Hepatocyte (in vitro differentiated cells): ENCODE data around the gene RTN4RL1. TPM values are rescaled to one million over a fixed set of nuclear protein-coding genes. Genes with fewer than 3 reads are reported as not detected.

Experiments used
- DNase-seq: peaks from one replicate; pipeline ENCODE4 v3.0.0-alpha.2; 2016; ENCODE audit warnings: low spot score
- H2AFZ ChIP-seq: fragments of 200-600 bp; sonication (generic); 2 replicates; pipeline ENCODE4 v1.6.0; 2016; ENCODE audit warnings: antibody characterized with exemption, mild to moderate bottlenecking
- H3K27ac ChIP-seq: fragments of 200-600 bp; sonication (generic); 2 replicates; pipeline ENCODE4 v1.5.1; 2016; ENCODE audit warnings: mild to moderate bottlenecking
- H3K27me3 ChIP-seq: fragments of 200-600 bp; sonication (generic); 2 replicates; pipeline ENCODE4 v1.6.1; 2016
- H3K36me3 ChIP-seq: fragments of 200-600 bp; sonication (generic); replicated peaks from 2 replicates; pipeline ENCODE4 v1.5.1; 2016; ENCODE audit warnings: low read depth; ENCODE audit not compliant: insufficient read depth
- H3K4me1 ChIP-seq: fragments of 200-600 bp; sonication (generic); 2 replicates; pipeline ENCODE4 v1.5.1; 2016; ENCODE audit warnings: mild to moderate bottlenecking, moderate library complexity; ENCODE audit not compliant: insufficient read depth
- H3K4me2 ChIP-seq: fragments of 200-600 bp; sonication (generic); 2 replicates; pipeline ENCODE4 v1.6.0; 2016
- H3K4me3 ChIP-seq: fragments of 200-600 bp; sonication (generic); 2 replicates; pipeline ENCODE4 v1.5.1; 2016; ENCODE audit warnings: mild to moderate bottlenecking
- H3K79me2 ChIP-seq: fragments of 200-600 bp; sonication (generic); 2 replicates; pipeline ENCODE4 v1.6.0; 2017; ENCODE audit warnings: mild to moderate bottlenecking
- H3K9me2 ChIP-seq: fragments of 200-600 bp; sonication (generic); replicated peaks from 2 replicates; pipeline ENCODE4 v1.6.0; 2017; ENCODE audit warnings: mild to moderate bottlenecking; ENCODE audit not compliant: insufficient read depth
- H3K9me3 ChIP-seq: fragments of 200-600 bp; sonication (generic); 2 replicates; pipeline ENCODE4 v1.5.1; 2016; ENCODE audit warnings: low read depth, mild to moderate bottlenecking
- H4K20me1 ChIP-seq: fragments of 200-600 bp; sonication (generic); 2 replicates; pipeline ENCODE4 v1.6.0; 2016; ENCODE audit warnings: mild to moderate bottlenecking; ENCODE audit not compliant: insufficient read depth, poor library complexity, severe bottlenecking
- EZH2 ChIP-seq: fragments of 200-600 bp; sonication (generic); IDR thresholded peaks from 2 replicates; pipeline ENCODE4 v1.6.1; 2016; ENCODE audit warnings: antibody characterized with exemption, mild to moderate bottlenecking, borderline replicate concordance
- EZH2phosphoT487 ChIP-seq: fragments of 200-600 bp; sonication (generic); IDR thresholded peaks from one replicate; pipeline ENCODE4 v1.6.1; 2018; ENCODE audit warnings: antibody characterized with exemption, mild to moderate bottlenecking, low read depth, moderate library complexity; ENCODE audit not compliant: unreplicated experiment, severe bottlenecking
- WGBS: methylation state at CpG from one replicate; pipeline ENCODE4 v1.1.6; 2016; ENCODE audit warnings: low lambda C conversion rate; ENCODE audit errors: missing lambda C conversion rate; 5-methylcytosine and 5-hydroxymethylcytosine counted together
- polyA plus RNA-seq: library from polyadenylated mRNA; unstranded; fragments of >200 nt; fragmentation: Nextera tagmentation; extraction: Ambion mirVana; gene quantifications from 2 replicates; pipeline ENCODE4 v1.2.1, GENCODE V29; 2016
- total RNA-seq: library from RNA; depleted of rRNA; stranded (reverse); fragments of >200 nt; gene quantifications from 2 replicates; pipeline ENCODE4 v1.2.3, GENCODE V29; 2014
- TF ChIP-seq, protein P1 (sequence below): fragments of 200-600 bp; sonication (generic); IDR thresholded peaks from 2 replicates; pipeline ENCODE4 v1.5.1; 2016; ENCODE audit warnings: antibody characterized with exemption, mild to moderate bottlenecking; ENCODE audit not compliant: poor library complexity

The RTN4RL1 gene
- total and polyA plus RNA-seq, 2 experiments from 2014 or later, result 0.53 to 1.4 TPM

DNA sequence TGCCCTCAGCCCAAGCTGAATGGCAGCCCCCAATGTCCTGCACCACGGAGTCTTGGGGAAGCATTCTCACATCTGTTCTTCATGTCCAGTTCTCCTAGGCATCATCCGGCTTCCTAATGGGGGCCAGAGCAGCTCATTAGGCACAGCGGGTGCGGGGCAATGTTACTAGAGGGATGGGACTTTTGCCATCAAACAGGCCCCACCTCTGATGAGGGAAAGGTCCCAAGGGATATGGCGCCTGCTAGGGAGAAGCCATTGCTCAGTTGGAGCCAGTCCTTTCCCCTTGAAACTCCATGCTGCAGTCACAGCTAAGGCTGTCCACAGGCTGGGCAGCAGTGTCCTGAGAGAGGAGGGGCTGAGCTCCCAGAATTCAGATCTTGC, 3.1 kb upstream of the RTN4RL1 start:
- no peaks in the 10 kb centered on the region for H3K36me3 ChIP-seq
- H3K4me3 ChIP-seq, result no peak overlapping the region
- 87% methylated on average over 5 of the region's 5 CpGs for WGBS
- no peaks in the 10 kb centered on the region for H4K20me1 ChIP-seq
- no peaks in the 10 kb centered on the region for H3K9me3 ChIP-seq
- no peak overlapping the region for H3K4me2 ChIP-seq
- H3K27me3 ChIP-seq, result peaks cover 43% of the 10 kb centered on the region
- peaks cover 23% of the 10 kb centered on the region for H3K4me1 ChIP-seq
- peaks cover 15% of the 10 kb centered on the region for H3K79me2 ChIP-seq
- no peak overlapping the region for H2AFZ ChIP-seq
- no peak for TF ChIP-seq EZH2phosphoT487
- TF ChIP-seq EZH2, result no peak
- TF ChIP-seq, protein P1, sequence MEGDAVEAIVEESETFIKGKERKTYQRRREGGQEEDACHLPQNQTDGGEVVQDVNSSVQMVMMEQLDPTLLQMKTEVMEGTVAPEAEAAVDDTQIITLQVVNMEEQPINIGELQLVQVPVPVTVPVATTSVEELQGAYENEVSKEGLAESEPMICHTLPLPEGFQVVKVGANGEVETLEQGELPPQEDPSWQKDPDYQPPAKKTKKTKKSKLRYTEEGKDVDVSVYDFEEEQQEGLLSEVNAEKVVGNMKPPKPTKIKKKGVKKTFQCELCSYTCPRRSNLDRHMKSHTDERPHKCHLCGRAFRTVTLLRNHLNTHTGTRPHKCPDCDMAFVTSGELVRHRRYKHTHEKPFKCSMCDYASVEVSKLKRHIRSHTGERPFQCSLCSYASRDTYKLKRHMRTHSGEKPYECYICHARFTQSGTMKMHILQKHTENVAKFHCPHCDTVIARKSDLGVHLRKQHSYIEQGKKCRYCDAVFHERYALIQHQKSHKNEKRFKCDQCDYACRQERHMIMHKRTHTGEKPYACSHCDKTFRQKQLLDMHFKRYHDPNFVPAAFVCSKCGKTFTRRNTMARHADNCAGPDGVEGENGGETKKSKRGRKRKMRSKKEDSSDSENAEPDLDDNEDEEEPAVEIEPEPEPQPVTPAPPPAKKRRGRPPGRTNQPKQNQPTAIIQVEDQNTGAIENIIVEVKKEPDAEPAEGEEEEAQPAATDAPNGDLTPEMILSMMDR, result no peak
- DNase-seq, result no peak
- no peaks in the 10 kb centered on the region for H3K9me2 ChIP-seq
- H3K27ac ChIP-seq, result no peak overlapping the region

DNA sequence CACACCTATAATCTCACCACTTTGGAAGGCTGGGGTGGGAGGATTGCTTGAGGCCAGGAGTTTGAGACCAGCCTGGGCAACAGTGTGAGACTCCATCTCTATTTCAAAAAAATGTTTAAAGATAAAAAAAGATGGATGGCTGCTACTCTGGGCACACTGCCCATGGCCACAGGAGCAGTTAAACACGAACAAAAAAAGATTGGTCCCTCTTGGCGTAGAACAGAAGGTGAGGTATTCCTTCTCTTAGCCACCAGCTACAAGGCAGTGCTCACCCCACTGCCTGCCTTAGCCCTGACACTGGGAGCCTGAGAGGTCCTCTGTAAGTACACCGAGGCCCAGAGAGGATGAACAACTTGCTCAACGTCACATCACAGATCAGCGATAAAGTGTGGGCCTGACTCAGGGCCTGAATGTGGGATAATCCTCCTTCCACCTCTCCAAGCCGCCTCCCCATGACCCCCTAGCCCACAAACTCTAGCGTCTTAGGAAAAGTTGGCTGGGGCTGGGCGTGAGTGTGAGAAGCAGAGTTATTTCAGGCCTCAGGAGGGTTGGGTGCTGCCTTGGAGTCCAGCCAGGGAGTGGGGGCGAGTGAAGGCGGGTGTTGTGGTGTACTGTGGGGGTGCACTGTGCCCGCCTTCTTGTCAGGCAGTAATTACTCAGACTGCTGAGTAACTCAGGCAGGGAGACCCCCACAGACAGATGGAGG, 2.5 kb upstream of the RTN4RL1 start:
- H3K9me2 ChIP-seq, result no peaks in the 10 kb centered on the region
- H3K79me2 ChIP-seq, result peaks cover 15% of the 10 kb centered on the region
- H4K20me1 ChIP-seq, result no peaks in the 10 kb centered on the region
- H2AFZ ChIP-seq, result no peak overlapping the region
- no peak for DNase-seq
- no peaks in the 10 kb centered on the region for H3K36me3 ChIP-seq
- peaks cover 48% of the 10 kb centered on the region for H3K27me3 ChIP-seq
- no peak overlapping the region for H3K4me3 ChIP-seq
- H3K4me2 ChIP-seq, result no peak overlapping the region
- H3K9me3 ChIP-seq, result no peaks in the 10 kb centered on the region
- H3K4me1 ChIP-seq, result peaks cover 23% of the 10 kb centered on the region
- no peak for TF ChIP-seq EZH2
- TF ChIP-seq, protein P1, result no peak
- no peak overlapping the region for H3K27ac ChIP-seq
- 81% methylated on average over 11 of the region's 11 CpGs for WGBS

DNA sequence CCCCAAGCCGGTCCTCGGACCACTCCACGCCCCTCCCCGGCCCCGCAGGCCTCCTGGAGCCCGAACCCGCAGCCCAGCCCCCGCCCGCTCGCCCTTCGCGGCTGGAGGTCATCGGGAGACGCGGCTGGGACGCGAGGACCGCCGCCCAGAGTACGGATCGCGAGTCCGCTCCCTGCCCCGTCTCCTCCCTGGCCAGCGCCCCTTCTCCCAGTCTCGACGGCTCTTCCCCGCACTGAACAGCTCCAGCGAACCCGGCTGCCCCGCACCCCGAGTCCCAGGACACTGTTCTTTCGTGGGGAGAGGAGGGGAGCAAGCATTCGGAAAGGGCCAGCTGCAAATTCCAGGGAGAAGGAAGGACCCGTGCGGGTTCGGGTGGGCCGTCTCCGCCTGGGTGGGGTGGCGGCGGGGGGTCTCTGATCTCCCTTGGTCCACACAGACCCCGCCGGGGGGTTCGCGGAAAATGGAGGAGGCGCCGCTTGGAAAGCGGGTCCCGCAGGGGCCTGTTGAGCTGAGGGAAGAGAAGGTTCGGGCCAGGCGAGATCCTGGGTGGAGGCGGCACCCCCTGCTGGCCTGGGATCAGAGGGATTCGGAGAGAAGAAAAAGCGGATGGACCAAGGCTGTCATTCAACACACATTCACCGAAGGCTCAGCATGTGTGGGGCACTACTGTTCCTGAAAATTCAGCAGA, 632 bp upstream of the RTN4RL1 start:
- Histone ChIP-seq H3K9me2 (no peaks in the 10 kb centered on the region), H3K27me3 (peaks cover 59% of the 10 kb centered on the region), H3K27ac (no peak overlapping the region), H2AFZ (peak overlapping the region; percentile 22), H3K9me3 (no peaks in the 10 kb centered on the region), H3K79me2 (no peaks in the 10 kb centered on the region), H3K4me3 (peak overlapping the region; percentile 57), H3K4me2 (peak overlapping the region; percentile 98), H3K4me1 (peaks cover 19% of the 10 kb centered on the region), H4K20me1 (no peaks in the 10 kb centered on the region), H3K36me3 (no peaks in the 10 kb centered on the region)
- 3% methylated on average over 22 of the region's 55 CpGs for WGBS
- TF ChIP-seq EZH2 (peak; percentile 62), EZH2phosphoT487 (peak; percentile 8)
- TF ChIP-seq, protein P1, result peak; percentile 77
- DNase-seq, result peak; percentile 86
